Muscle of back (tissue), 13 donors: Measurements from ENCODE around the gene CFAP92. TPM values are rescaled to one million over a fixed set of nuclear protein-coding genes. Genes with fewer than 3 reads are reported as not detected.

Experiments
- DNase-seq, 3 donors: peaks; one replicate each; pipeline versions ENCODE4 v3.0.0 to v3.0.0-alpha.2; 2013
- long read RNA-seq, 9 donors: transcript quantifications; one replicate each; lab custom pipeline, GENCODE V29; 2026
- polyA plus RNA-seq, 10 donors: library from polyadenylated mRNA; unstranded; fragments of 120-200 nt; gene quantifications; one replicate each; pipeline ENCODE4 v1.2.1, GENCODE V29; 2013; ENCODE audit not compliant: insufficient read length in 10 of 10

Gene CFAP92
- polyA plus RNA-seq, result 1 to 10 TPM in 2 of 10 donors, under 1 TPM in 8; 0.42 to 1.5 (median 0.85) TPM
- long read RNA-seq, donor 1, partial matches to known transcripts, result 16 of 16 reads
- long read RNA-seq, donor 1, other reads (novel, unspliced or antisense), result 0 of 16 reads
- long read RNA-seq, donor 2, result 0 reads
- long read RNA-seq, donor 3, result 0 reads
- long read RNA-seq, donor 4, result 0 reads
- long read RNA-seq, donor 5, result 0 reads
- long read RNA-seq, donor 6, partial matches to known transcripts, result 14 of 14 reads
- long read RNA-seq, donor 6, other reads (novel, unspliced or antisense), result 0 of 14 reads
- long read RNA-seq, donor 7, partial matches to known transcripts, result 0 of 6 reads
- long read RNA-seq, donor 7, other reads (novel, unspliced or antisense), result 6 of 6 reads
- long read RNA-seq, donor 8, result 0 reads
- long read RNA-seq, donor 9, result 0 reads

GRCh38 chr3:128993461-128994172 lies at the start of gene CFAP92:
CFAP92 (minus strand) TSS chr3:128994076; CDS start chr3:128993304, 772 bp downstream.
- DNase-seq, result peak in 2 of 3 donors; percentile 80 to 87

- no peak for DNase-seq
These were observed 46.9 kb upstream of the CFAP92 start for GRCh38 chr3:129040579-129041300.

- DNase-seq, result no peak
These were observed 46.1 kb upstream of the CFAP92 start for GRCh38 chr3:129040039-129040336.

- DNase-seq, result peak in 1 of 3 donors; percentile 40
These were observed 45.6 kb upstream of the CFAP92 start for GRCh38 chr3:129039271-129040038.

- DNase-seq, result no peak
These were observed 44.4 kb upstream of the CFAP92 start for GRCh38 chr3:129038121-129038855.

GRCh38 chr3:129037093-129037419 lies 43.2 kb upstream of the CFAP92 start:
- DNase-seq, result no peak

GRCh38 chr3:129036222-129037092 lies 42.6 kb upstream of the CFAP92 start:
- no peak for DNase-seq

- no peak for DNase-seq
These were observed 41.7 kb upstream of the CFAP92 start for GRCh38 chr3:129035360-129036221.

GRCh38 chr3:129034642-129035041 lies 40.8 kb upstream of the CFAP92 start:
- DNase-seq, result no peak

GRCh38 chr3:129033633-129034321 lies 39.9 kb upstream of the CFAP92 start:
- no peak for DNase-seq

- DNase-seq, result no peak
These were observed 39.3 kb upstream of the CFAP92 start for GRCh38 chr3:129033151-129033550.

GRCh38 chr3:129032716-129033115 lies 38.8 kb upstream of the CFAP92 start:
- no peak for DNase-seq

GRCh38 chr3:129031476-129032215 lies 37.8 kb upstream of the CFAP92 start:
- no peak for DNase-seq

- no peak for DNase-seq
These were observed 36.7 kb upstream of the CFAP92 start for GRCh38 chr3:129030611-129031010.

GRCh38 chr3:129028866-129029265 lies 35.0 kb upstream of the CFAP92 start:
- DNase-seq, result no peak

- no peak for DNase-seq
These were observed 33.6 kb upstream of the CFAP92 start for GRCh38 chr3:129027544-129027880.

- peak; percentile 74 to 93 (median 88) for DNase-seq
These were observed 33.1 kb upstream of the CFAP92 start for GRCh38 chr3:129026728-129027543.
